ENCODE data around the gene MCC.

The MCC gene

DNA sequence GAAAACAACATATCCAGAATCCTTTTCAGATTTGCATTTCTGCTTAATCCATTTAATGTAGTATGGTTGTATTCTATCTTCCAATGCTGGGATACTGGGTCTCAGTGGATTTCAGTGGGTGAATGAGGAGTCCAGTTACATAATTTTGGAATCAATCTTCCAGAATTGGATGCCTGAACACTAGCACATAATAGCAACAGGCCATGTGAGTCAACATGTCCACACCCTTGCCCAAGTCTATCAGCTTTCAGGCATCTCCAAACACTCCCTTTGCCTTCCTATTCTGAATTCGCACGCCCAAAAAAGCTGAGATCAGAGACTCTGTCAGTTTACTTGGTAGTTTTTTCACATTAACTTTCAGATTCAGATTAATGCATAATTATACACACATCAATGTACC lies 256.0 kb downstream of the MCC start:
- no peak for DNase-seq
- Histone ChIP-seq H3K9me3 (ENCODE audit: severe bottlenecking) (no peaks in the 10 kb centered on the region), H3K27ac (peak overlapping the region; percentile 96), H3K4me3 (ENCODE audit: low read depth, low read length) (no peak overlapping the region), H3K27me3 (ENCODE audit: insufficient read depth, low read depth, severe bottlenecking) (no peaks in the 10 kb centered on the region), H3K36me3 (peaks cover 36% of the 10 kb centered on the region)
- TF ChIP-seq, protein P1, sequence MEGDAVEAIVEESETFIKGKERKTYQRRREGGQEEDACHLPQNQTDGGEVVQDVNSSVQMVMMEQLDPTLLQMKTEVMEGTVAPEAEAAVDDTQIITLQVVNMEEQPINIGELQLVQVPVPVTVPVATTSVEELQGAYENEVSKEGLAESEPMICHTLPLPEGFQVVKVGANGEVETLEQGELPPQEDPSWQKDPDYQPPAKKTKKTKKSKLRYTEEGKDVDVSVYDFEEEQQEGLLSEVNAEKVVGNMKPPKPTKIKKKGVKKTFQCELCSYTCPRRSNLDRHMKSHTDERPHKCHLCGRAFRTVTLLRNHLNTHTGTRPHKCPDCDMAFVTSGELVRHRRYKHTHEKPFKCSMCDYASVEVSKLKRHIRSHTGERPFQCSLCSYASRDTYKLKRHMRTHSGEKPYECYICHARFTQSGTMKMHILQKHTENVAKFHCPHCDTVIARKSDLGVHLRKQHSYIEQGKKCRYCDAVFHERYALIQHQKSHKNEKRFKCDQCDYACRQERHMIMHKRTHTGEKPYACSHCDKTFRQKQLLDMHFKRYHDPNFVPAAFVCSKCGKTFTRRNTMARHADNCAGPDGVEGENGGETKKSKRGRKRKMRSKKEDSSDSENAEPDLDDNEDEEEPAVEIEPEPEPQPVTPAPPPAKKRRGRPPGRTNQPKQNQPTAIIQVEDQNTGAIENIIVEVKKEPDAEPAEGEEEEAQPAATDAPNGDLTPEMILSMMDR (IDR thresholded peaks at IDR 0.05; ENCODE audit: low read depth, low read length) = no peak

- peak overlapping the region; percentile 96 for H3K27ac ChIP-seq
- TF ChIP-seq, protein P1 (IDR thresholded peaks at IDR 0.05; ENCODE audit: low read depth, low read length) = no peak
- H3K36me3 ChIP-seq = peaks cover 35% of the 10 kb centered on the region
- DNase-seq = no peak
- no peak overlapping the region for H3K4me3 ChIP-seq (ENCODE audit: low read depth, low read length)
- no peaks in the 10 kb centered on the region for H3K27me3 ChIP-seq (ENCODE audit: insufficient read depth, low read depth, severe bottlenecking)
- no peaks in the 10 kb centered on the region for H3K9me3 ChIP-seq (ENCODE audit: severe bottlenecking)
Measured at GRCh38 chr5:113231653-113232000, 256.6 kb downstream of the MCC start.

GRCh38 chr5:113230711-113231652 lies 257.3 kb downstream of the MCC start:
- Histone ChIP-seq H3K27me3 (ENCODE audit: insufficient read depth, low read depth, severe bottlenecking) (no peaks in the 10 kb centered on the region), H3K9me3 (ENCODE audit: severe bottlenecking) (no peaks in the 10 kb centered on the region), H3K36me3 (peaks cover 33% of the 10 kb centered on the region), H3K4me3 (ENCODE audit: low read depth, low read length) (no peak overlapping the region), H3K27ac (peak overlapping the region; percentile 96)
- TF ChIP-seq, protein P1 (IDR thresholded peaks at IDR 0.05; ENCODE audit: low read depth, low read length) = no peak
- DNase-seq = no peak

DNA sequence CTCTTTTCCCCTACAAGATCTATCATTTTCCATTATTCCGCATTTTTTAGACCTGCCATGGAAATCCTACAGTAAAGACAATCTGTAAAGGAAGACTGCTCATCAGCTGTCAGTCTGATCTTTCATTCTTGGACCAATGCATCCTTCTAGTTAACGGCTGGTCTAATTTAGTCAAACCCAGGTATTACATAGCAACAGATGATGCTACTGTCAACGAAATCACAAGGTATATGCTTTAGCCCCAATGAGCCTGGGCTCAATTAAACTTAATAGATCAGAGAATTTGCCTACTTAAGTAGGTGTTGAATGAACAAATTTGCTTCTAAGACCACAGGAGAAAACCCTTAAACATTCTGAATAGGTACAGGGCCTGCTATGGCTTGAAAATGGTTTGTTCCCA lies 260.5 kb downstream of the MCC start:
- H3K27me3 ChIP-seq (ENCODE audit: insufficient read depth, low read depth, severe bottlenecking) = no peaks in the 10 kb centered on the region
- no peaks in the 10 kb centered on the region for H3K9me3 ChIP-seq (ENCODE audit: severe bottlenecking)

GRCh38 chr5:113226116-113226736 lies 262.0 kb downstream of the MCC start:
- H3K27me3 ChIP-seq (ENCODE audit: insufficient read depth, low read depth, severe bottlenecking) = no peaks in the 10 kb centered on the region
- TF ChIP-seq, protein P1 (IDR thresholded peaks at IDR 0.05; ENCODE audit: low read depth, low read length) = no peak
- no peak for DNase-seq
- peak overlapping the region; percentile 32 for H3K27ac ChIP-seq
- H3K4me3 ChIP-seq (ENCODE audit: low read depth, low read length) = no peak overlapping the region
- no peaks in the 10 kb centered on the region for H3K9me3 ChIP-seq (ENCODE audit: severe bottlenecking)
- H3K36me3 ChIP-seq = peaks cover 49% of the 10 kb centered on the region

More for the DNA sequence above, 260.5 kb downstream of the MCC start:
- Histone ChIP-seq H3K27ac (no peak overlapping the region), H3K36me3 (peaks cover 47% of the 10 kb centered on the region), H3K4me3 (ENCODE audit: low read depth, low read length) (no peak overlapping the region)
- TF ChIP-seq, protein P1 (IDR thresholded peaks at IDR 0.05; ENCODE audit: low read depth, low read length) = no peak
- DNase-seq = no peak
